Measurements from ENCODE around the gene ADGRV1.

The ADGRV1 gene

DNA sequence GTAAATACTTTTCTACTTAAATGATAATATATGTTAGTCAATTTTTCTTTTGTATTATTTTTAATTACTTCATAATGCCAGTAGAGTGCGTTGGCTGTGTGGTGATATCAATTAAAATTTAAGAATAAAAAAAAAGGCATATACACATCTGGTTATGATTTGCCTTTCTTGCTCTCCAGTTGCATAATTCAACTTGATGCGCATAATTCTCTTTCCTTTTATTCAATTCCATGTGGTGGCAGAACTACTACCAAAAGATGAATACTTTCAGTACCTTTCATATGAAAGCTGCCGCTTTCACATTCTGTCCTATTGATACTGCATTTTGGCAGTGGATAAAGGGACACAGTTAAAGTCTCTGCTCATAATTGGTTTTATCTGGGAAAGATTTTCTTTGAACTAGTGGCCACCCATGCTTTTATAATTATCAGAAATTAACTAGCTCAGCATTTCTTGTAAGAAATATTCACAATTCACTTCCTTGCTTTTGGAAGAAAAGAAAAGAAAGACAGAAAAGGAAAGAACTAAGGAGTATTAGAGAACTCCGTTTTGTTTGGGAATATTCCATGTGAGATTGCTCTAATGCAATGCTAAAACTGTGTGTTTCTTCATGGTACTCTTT, 12.3 kb upstream of the ADGRV1 start:
- Histone ChIP-seq H3F3A (ENCODE audit: insufficient read depth) (no peaks in the 10 kb centered on the region), H3K4me3 (ENCODE audit: insufficient read depth, low read length, poor library complexity, severe bottlenecking) (no peak overlapping the region), H4K20me1 (ENCODE audit: low read depth, low read length) (no peaks in the 10 kb centered on the region), H3K4me2 (ENCODE audit: low read depth, low read length, poor library complexity, severe bottlenecking) (no peak overlapping the region), H3K9ac (ENCODE audit: low read length) (no peak overlapping the region), H3K27ac (ENCODE audit: low read depth, low read length) (no peak overlapping the region), H2AFZ (ENCODE audit: low read depth, low read length, severe bottlenecking) (no peak overlapping the region), H3K27me3 (ENCODE audit: low read length) (no peaks in the 10 kb centered on the region), H3K79me2 (ENCODE audit: insufficient read depth, low read length) (no peaks in the 10 kb centered on the region), H3K9me2 (replicated peaks; ENCODE audit: insufficient read depth, low read length) (no peaks in the 10 kb centered on the region), H3K9me3 (ENCODE audit: insufficient read depth, low read length) (no peaks in the 10 kb centered on the region), H3K36me3 (ENCODE audit: low read length) (no peaks in the 10 kb centered on the region)
- TF ChIP-seq, protein P1, sequence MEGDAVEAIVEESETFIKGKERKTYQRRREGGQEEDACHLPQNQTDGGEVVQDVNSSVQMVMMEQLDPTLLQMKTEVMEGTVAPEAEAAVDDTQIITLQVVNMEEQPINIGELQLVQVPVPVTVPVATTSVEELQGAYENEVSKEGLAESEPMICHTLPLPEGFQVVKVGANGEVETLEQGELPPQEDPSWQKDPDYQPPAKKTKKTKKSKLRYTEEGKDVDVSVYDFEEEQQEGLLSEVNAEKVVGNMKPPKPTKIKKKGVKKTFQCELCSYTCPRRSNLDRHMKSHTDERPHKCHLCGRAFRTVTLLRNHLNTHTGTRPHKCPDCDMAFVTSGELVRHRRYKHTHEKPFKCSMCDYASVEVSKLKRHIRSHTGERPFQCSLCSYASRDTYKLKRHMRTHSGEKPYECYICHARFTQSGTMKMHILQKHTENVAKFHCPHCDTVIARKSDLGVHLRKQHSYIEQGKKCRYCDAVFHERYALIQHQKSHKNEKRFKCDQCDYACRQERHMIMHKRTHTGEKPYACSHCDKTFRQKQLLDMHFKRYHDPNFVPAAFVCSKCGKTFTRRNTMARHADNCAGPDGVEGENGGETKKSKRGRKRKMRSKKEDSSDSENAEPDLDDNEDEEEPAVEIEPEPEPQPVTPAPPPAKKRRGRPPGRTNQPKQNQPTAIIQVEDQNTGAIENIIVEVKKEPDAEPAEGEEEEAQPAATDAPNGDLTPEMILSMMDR (IDR thresholded peaks at IDR 0.05; ENCODE audit: insufficient read depth, low read length, poor library complexity, severe bottlenecking), result no peak
- TF ChIP-seq EZH2phosphoT487 (conservative IDR thresholded peaks at IDR 0.05; ENCODE audit: low read length), result no peak

DNA sequence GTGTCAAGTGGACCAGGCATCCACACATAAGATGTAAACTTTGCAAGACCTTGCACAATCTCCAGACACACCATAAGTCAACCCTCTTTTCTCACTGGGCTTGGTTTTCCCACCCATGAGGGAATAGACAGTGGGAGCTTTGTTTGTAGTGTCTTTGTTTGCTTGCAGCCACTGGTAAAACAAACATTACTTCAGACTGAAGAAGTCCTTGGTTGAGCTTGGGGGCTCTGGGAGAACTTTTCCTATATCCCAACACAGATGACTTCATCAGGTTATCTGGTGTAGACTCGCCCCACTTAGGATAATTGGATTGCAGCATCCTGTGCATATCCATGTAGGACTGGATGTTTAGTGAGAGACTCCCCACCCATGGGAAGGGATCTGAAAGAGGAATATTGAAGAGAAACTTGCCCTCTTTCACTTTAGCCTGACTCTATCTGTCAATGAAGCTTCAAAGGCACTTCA, 11.5 kb upstream of the ADGRV1 start:
- H3K27me3 ChIP-seq (ENCODE audit: low read length), result no peaks in the 10 kb centered on the region
- no peaks in the 10 kb centered on the region for H3K79me2 ChIP-seq (ENCODE audit: insufficient read depth, low read length)

DNA sequence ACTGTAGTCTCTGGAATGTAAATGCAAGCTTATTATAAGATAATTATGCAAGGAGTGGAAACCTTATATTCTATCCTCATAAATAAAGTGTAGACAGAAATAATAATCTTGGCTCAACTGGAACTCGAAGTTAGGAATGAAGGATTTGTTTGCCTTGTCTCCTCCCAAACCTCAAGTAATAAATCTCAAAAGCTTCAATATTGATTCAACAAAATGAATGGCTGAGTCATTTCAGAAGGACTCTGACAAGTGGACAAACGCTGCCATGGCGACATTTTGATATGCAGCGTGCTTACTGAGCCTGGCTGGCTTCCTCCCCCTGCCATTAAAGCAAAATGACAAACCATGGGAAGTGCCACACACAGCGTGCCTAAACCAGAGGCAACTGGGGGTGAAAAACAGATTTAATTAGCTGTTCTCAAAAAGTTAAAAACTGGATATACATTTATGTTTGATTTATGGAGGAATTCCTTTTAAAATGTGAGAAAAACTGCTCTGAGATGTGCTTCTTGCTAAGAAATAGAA, 10.5 kb upstream of the ADGRV1 start:
- Histone ChIP-seq H3K9me2 (replicated peaks; ENCODE audit: insufficient read depth, low read length) (no peaks in the 10 kb centered on the region), H3K36me3 (ENCODE audit: low read length) (no peaks in the 10 kb centered on the region), H3K79me2 (ENCODE audit: insufficient read depth, low read length) (no peaks in the 10 kb centered on the region), H3K27ac (ENCODE audit: low read depth, low read length) (no peak overlapping the region), H3F3A (ENCODE audit: insufficient read depth) (no peaks in the 10 kb centered on the region), H3K9me3 (ENCODE audit: insufficient read depth, low read length) (no peaks in the 10 kb centered on the region), H3K4me2 (ENCODE audit: low read depth, low read length, poor library complexity, severe bottlenecking) (no peak overlapping the region), H3K27me3 (ENCODE audit: low read length) (no peaks in the 10 kb centered on the region), H4K20me1 (ENCODE audit: low read depth, low read length) (no peaks in the 10 kb centered on the region), H2AFZ (ENCODE audit: low read depth, low read length, severe bottlenecking) (no peak overlapping the region), H3K9ac (ENCODE audit: low read length) (no peak overlapping the region), H3K4me3 (ENCODE audit: insufficient read depth, low read length, poor library complexity, severe bottlenecking) (no peak overlapping the region)
- TF ChIP-seq, protein P1 (IDR thresholded peaks at IDR 0.05; ENCODE audit: insufficient read depth, low read length, poor library complexity, severe bottlenecking), result no peak
- TF ChIP-seq EZH2phosphoT487 (conservative IDR thresholded peaks at IDR 0.05; ENCODE audit: low read length), result no peak

More for the DNA sequence above, 11.5 kb upstream of the ADGRV1 start:
- Histone ChIP-seq H2AFZ (ENCODE audit: low read depth, low read length, severe bottlenecking) (no peak overlapping the region), H3F3A (ENCODE audit: insufficient read depth) (no peaks in the 10 kb centered on the region), H3K9me2 (replicated peaks; ENCODE audit: insufficient read depth, low read length) (no peaks in the 10 kb centered on the region), H3K27ac (ENCODE audit: low read depth, low read length) (no peak overlapping the region), H4K20me1 (ENCODE audit: low read depth, low read length) (no peaks in the 10 kb centered on the region), H3K9me3 (ENCODE audit: insufficient read depth, low read length) (no peaks in the 10 kb centered on the region), H3K36me3 (ENCODE audit: low read length) (no peaks in the 10 kb centered on the region), H3K4me3 (ENCODE audit: insufficient read depth, low read length, poor library complexity, severe bottlenecking) (no peak overlapping the region), H3K9ac (ENCODE audit: low read length) (no peak overlapping the region), H3K4me2 (ENCODE audit: low read depth, low read length, poor library complexity, severe bottlenecking) (no peak overlapping the region)
- TF ChIP-seq, protein P1 (IDR thresholded peaks at IDR 0.05; ENCODE audit: insufficient read depth, low read length, poor library complexity, severe bottlenecking), result no peak
- no peak for TF ChIP-seq EZH2phosphoT487 (conservative IDR thresholded peaks at IDR 0.05; ENCODE audit: low read length)

Data from SU-DHL-6 (cell line).